ENCODE measurements around the gene ALDH16A1.

- TF ChIP-seq USF2 (IDR thresholded peaks at IDR 0.05; ENCODE audit: low read depth, low read length) (no peak), CTCF (conservative IDR thresholded peaks at IDR 0.05; ENCODE audit: low read depth, low read length) (no peak), POLR2A (IDR thresholded peaks at IDR 0.05; ENCODE audit: low read depth, low read length) (no peak), BHLHE40 (IDR thresholded peaks at IDR 0.05; ENCODE audit: low read depth, low read length) (no peak), RAD21 (IDR thresholded peaks at IDR 0.05; ENCODE audit: low read length) (no peak), RCOR1 (IDR thresholded peaks at IDR 0.05; ENCODE audit: insufficient replicate concordance, low read length) (no peak)
These were observed 24.2 kb upstream of the ALDH16A1 start for GRCh38 chr19:49428547-49429451.

Data from IMR-90 (cell line).